Peyer's patch (tissue), 4 donors: ENCODE data around the gene WDSUB1. TPM values are rescaled to one million over a fixed set of nuclear protein-coding genes. Genes with fewer than 3 reads are reported as not detected.

Experiments
- DNase-seq, 3 donors: peaks; one replicate each; pipeline ENCODE4 v3.0.0-alpha.2; 2017 to 2019
- H3K27ac ChIP-seq, 4 donors: fragments of 200-600 bp; sonication (generic); one replicate each; pipeline ENCODE4 v1.5.1; 2016 to 2019
- H3K27me3 ChIP-seq, 2 donors: fragments of 200-600 bp; sonication (generic); one replicate each; pipeline ENCODE4 v1.5.1; 2019
- H3K36me3 ChIP-seq, 3 donors: fragments of 200-600 bp; sonication (generic); one replicate each; pipeline ENCODE4 v1.5.1; 2016 to 2019
- H3K4me1 ChIP-seq, 4 donors: fragments of 200-600 bp; sonication (generic); one replicate each; pipeline ENCODE4 v1.5.1; 2016 to 2019
- H3K4me3 ChIP-seq, 4 donors: fragments of 200-600 bp; sonication (generic); 1 replicate in 3 of 4; 2 replicates in 1 of 4; pipeline ENCODE4 v1.5.1; 2016 to 2019; ENCODE audit warnings: mild to moderate bottlenecking in 1 of 4
- H3K9me3 ChIP-seq, 4 donors: fragments of 200-600 bp; sonication (generic); one replicate each; pipeline ENCODE4 v1.5.1; 2016 to 2019; ENCODE audit warnings: mild to moderate bottlenecking in 1 of 4
- CTCF ChIP-seq, 6 experiments: fragments of 450-650 bp in 4 of 6; fragments of 200-600 bp in 2 of 6; sonication (generic) in 1 of 6; IDR thresholded peaks; one replicate each; pipeline ENCODE4 v1.5.1; 2017 to 2019; ENCODE audit warnings: antibody characterized with exemption in 6 of 6, mild to moderate bottlenecking in 3 of 6, moderate library complexity in 1 of 6
- POLR2A ChIP-seq, 2 donors: fragments of 450-650 bp; IDR thresholded peaks; one replicate each; pipeline ENCODE4 v1.5.1; 2017; ENCODE audit warnings: antibody characterized with exemption in 2 of 2, mild to moderate bottlenecking in 2 of 2, moderate library complexity in 2 of 2
- total RNA-seq, 4 donors: library from RNA; depleted of rRNA; stranded (reverse); fragments of >200 nt; gene quantifications; one replicate each; pipeline ENCODE4 v1.1.0, GENCODE V29; 2016

The WDSUB1 gene
- total RNA-seq, 4 donors from 2014 or later: 4.0 to 9.9 (median 8.4) TPM

GRCh38 chr2:159219394-159219998 lies 67.0 kb downstream of the WDSUB1 start:
- TF ChIP-seq CTCF (IDR thresholded peaks at IDR 0.05) (no peak), POLR2A (IDR thresholded peaks at IDR 0.05) (no peak)
- H3K36me3 ChIP-seq: peaks cover 0 to 77% (median 0%) of the 10 kb centered on the region in 3 donors
- H3K9me3 ChIP-seq: no peaks in the 10 kb centered on the region
- no peak overlapping the region for H3K27ac ChIP-seq
- no peaks in the 10 kb centered on the region for H3K4me1 ChIP-seq
- no peak for DNase-seq
- H3K27me3 ChIP-seq: no peaks in the 10 kb centered on the region
- no peak overlapping the region for H3K4me3 ChIP-seq

GRCh38 chr2:159218389-159218788 lies 68.1 kb downstream of the WDSUB1 start:
- no peaks in the 10 kb centered on the region for H3K27me3 ChIP-seq
- no peak for DNase-seq
- no peak overlapping the region for H3K27ac ChIP-seq
- H3K9me3 ChIP-seq: no peaks in the 10 kb centered on the region
- no peaks in the 10 kb centered on the region for H3K4me1 ChIP-seq
- peaks cover 0 to 70% (median 0%) of the 10 kb centered on the region in 3 donors for H3K36me3 ChIP-seq
- no peak for TF ChIP-seq POLR2A (IDR thresholded peaks at IDR 0.05)
- TF ChIP-seq CTCF (IDR thresholded peaks at IDR 0.05): no peak
- no peak overlapping the region for H3K4me3 ChIP-seq

- H3K27ac ChIP-seq: no peak overlapping the region
- no peaks in the 10 kb centered on the region for H3K9me3 ChIP-seq
- H3K4me3 ChIP-seq: no peak overlapping the region
- DNase-seq: no peak
- H3K27me3 ChIP-seq: no peaks in the 10 kb centered on the region
- H3K4me1 ChIP-seq: no peaks in the 10 kb centered on the region
- H3K36me3 ChIP-seq: peaks cover 0 to 69% (median 0%) of the 10 kb centered on the region in 3 donors
- TF ChIP-seq CTCF (IDR thresholded peaks at IDR 0.05) (no peak), POLR2A (IDR thresholded peaks at IDR 0.05) (no peak)
Measured at GRCh38 chr2:159217676-159218075, 68.8 kb downstream of the WDSUB1 start.

GRCh38 chr2:159215116-159215515 lies 71.4 kb downstream of the WDSUB1 start:
- no peak for TF ChIP-seq CTCF (IDR thresholded peaks at IDR 0.05)
- TF ChIP-seq POLR2A (IDR thresholded peaks at IDR 0.05): no peak
- Histone ChIP-seq H3K36me3 (peaks cover 0 to 52% (median 0%) of the 10 kb centered on the region in 3 donors), H3K9me3 (no peaks in the 10 kb centered on the region), H3K27ac (no peak overlapping the region), H3K27me3 (no peaks in the 10 kb centered on the region), H3K4me1 (no peaks in the 10 kb centered on the region), H3K4me3 (no peak overlapping the region)
- DNase-seq: no peak

- Histone ChIP-seq H3K27ac (no peak overlapping the region), H3K27me3 (no peaks in the 10 kb centered on the region), H3K9me3 (no peaks in the 10 kb centered on the region), H3K36me3 (peaks cover 0 to 45% (median 0%) of the 10 kb centered on the region in 3 donors), H3K4me3 (no peak overlapping the region), H3K4me1 (no peaks in the 10 kb centered on the region)
- DNase-seq: no peak
- TF ChIP-seq POLR2A (IDR thresholded peaks at IDR 0.05) (no peak), CTCF (IDR thresholded peaks at IDR 0.05) (no peak)
Measured at GRCh38 chr2:159214325-159214865, 72.1 kb downstream of the WDSUB1 start.
